Measurements from ENCODE around the gene KRTAP5-5.
"Not testable (repeated sequence)": the region's sequence is repeated elsewhere in the genome, so short reads cannot be mapped to it uniquely, and the experiment has no call there.

KRTAP5-5 gene

DNA sequence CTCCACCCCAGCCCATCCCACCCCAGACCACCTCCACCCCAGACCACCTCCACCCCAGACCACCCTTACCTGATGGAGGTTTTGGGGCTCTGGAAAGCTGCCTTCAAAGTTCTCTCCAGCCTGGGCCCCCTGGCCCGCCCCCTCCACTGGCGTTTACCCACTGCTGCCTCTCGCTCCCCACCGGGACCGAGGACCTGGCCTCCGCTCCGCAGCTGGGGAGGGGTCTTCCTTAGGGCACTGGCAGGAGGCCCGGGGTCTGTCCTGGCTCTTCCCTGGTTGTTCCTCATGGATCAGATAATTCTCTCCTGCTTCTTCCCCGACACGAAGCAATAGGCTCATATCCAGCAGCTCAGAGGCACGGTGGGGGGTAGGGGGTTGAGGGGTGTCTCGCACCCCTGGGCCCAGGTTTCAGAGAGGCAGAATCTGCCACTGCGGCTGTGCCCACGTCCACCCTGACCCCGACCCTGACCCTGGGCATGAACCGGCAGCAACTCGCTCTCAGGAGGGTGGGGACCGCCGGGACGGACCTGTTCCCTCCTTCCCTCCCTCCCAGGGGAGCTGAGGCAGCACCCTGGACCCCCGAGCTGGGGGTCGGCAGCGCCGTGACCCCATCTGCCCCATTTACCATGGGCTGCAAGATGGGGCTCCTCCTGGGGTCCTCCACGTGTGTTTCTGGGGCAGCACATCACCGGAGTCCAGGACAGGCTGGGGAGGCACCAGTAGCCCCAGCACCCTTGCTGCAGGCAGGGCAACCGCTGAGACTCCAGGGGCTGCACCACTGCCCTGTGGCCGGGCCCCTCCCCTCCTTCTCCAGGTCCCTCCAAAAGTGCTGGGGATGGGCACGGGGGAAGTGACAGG is 12.9 kb downstream of the KRTAP5-5 start:
- TF ChIP-seq, protein P1, sequence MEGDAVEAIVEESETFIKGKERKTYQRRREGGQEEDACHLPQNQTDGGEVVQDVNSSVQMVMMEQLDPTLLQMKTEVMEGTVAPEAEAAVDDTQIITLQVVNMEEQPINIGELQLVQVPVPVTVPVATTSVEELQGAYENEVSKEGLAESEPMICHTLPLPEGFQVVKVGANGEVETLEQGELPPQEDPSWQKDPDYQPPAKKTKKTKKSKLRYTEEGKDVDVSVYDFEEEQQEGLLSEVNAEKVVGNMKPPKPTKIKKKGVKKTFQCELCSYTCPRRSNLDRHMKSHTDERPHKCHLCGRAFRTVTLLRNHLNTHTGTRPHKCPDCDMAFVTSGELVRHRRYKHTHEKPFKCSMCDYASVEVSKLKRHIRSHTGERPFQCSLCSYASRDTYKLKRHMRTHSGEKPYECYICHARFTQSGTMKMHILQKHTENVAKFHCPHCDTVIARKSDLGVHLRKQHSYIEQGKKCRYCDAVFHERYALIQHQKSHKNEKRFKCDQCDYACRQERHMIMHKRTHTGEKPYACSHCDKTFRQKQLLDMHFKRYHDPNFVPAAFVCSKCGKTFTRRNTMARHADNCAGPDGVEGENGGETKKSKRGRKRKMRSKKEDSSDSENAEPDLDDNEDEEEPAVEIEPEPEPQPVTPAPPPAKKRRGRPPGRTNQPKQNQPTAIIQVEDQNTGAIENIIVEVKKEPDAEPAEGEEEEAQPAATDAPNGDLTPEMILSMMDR (IDR thresholded peaks at IDR 0.05; ENCODE audit: extremely low read depth, missing control alignments), result no peak
- no peak for DNase-seq (ENCODE audit: low spot score)

DNA sequence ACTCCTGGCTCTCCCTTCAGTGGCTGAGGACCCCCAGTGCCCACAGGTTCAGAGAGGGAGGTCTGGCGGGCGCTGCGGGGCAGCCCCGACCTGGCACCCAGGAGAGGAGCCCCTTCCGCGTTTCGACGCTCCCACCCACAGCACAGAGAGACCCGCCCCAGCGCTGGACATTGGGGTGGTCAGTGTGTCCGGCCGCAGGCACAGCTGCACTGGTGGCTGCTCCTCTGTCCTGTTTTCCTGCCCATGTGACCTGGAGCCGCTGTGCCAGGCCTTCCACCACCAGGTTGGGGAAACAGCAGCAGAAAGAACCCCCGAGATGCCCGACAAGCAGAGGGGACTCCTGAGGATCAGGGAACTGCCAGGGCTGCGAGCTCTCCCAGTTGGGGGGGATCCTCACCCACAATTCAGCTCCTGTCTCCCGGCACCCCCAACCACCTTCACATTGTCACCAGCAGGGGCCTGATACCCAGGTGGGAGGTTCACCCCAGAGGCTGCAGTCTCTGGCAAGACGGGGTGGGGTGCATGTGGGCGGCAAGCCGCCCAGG is 13.6 kb downstream of the KRTAP5-5 start:
- DNase-seq (ENCODE audit: low spot score), result no peak
- TF ChIP-seq, protein P1 (IDR thresholded peaks at IDR 0.05; ENCODE audit: extremely low read depth, missing control alignments), result no peak

DNA sequence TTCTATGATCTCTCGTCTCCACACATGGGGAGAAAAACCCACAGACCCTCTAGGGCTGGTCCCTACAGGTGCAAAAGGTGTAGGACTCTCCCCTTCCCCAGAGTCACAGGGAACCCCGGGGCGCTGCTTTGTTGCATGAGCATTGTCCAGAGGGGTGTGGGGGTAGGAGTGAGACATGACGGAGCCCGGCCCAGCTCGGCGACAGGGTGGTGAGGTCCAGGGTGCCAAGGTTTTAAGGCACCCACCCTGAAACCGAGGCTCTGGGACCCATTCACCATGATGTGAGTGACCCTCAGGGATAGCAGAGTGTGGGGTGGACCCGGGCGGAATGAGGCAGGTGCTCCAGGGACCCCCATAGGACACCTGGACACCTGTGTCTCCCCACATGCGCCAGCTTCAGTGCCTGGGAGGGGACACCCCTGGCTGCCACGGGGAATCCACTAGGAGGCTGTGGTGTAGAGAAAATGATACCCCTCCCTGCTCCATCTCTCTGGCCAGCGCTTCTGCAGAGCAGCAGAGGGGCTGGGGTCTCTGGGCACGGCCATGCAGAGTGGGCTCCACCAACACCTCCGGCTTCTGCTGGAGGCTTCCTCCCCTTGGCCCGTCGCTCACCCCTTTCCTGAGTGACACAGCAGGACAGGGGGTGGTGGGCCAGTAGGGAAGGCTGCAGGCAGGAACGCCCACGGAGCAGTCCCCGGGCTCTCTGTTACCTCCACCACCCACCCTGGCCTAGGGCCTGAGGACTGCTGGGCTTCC is 15.2 kb downstream of the KRTAP5-5 start:
- TF ChIP-seq, protein P1 (IDR thresholded peaks at IDR 0.05; ENCODE audit: extremely low read depth, missing control alignments), result no peak
- DNase-seq (ENCODE audit: low spot score), result no peak

DNA sequence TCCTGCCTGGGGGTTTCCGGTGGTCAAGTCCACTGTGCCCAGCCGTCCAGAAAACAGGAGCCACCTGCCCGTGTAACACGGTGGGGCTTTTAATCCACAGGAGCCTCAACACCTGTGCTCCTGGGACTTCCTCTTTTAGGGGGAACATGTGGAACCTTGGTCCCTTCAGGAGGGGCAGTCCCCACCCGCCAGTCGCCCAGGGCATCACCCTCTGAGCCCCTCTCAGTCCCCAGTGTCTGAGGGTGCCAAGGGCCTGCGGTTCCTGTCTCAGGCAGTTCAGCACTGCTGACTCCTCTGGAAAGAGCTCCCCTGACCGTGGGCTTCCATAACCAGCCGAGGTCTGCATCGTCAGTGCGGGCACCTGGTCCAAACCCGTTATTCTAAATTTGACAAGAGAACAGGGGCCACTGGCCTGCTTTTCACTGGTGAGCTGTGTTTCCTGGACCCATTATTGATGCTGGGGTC is 15.8 kb downstream of the KRTAP5-5 start:
- TF ChIP-seq, protein P1 (IDR thresholded peaks at IDR 0.05; ENCODE audit: extremely low read depth, missing control alignments), result no peak
- no peak for DNase-seq (ENCODE audit: low spot score)

DNA sequence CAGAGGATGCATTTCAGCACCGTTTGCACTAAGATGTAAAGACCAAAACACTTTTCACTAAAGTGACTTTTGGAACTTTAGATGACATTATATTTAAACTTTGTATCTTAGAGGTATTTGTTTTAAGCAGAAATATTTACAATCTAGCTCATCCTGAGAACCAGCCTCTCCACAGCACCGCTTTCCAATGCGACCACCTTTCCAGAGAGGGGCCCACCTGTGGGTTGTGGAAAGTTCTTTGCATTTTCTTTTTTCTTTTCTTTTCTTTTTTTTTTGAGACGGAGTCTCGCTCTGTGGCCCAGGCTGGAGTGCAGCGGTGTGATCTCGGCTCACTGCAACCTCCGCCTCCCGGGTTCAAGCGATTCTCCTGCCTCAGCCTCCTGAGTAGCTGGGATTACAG is 17.0 kb downstream of the KRTAP5-5 start:
- DNase-seq (ENCODE audit: low spot score), result not testable (repeated sequence)

DNA sequence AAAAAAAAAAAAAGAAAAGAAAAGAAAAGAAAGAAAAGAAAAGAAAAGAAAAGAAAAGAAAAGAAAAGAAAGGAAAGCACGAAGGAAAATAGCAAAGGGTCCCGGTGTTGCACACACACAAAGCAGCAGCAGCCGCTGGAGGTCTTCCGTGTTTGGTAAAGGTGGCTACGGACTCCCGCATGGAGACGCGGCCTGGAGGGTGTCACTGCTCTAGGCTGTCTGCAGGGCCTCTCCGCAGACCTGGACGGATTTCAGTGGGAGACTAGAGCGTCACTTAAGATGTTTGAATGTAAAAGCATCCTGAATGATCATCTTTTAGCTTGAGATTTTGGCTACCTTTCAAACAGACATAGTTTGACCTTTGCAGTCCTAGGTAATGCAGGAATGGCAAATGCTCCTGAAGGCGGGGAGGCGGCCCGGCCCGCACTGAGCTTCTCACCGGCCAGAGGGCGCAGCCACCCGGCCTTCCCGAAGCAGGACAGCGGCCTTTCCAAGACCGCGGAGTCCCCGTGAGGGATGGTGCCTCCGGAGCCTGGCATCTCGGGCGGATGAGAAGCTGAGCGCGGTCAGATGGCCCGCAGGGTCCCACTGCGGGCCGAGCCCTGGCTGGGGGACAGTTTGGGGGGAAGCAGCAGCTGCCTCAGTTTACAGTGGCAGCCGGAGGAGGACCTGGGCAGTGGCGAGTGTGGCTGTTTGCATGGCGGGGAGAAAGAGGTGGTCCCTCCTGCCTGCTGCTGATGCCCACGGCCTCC is 18.5 kb downstream of the KRTAP5-5 start:
- DNase-seq (ENCODE audit: low spot score), result no peak
- TF ChIP-seq, protein P1 (IDR thresholded peaks at IDR 0.05; ENCODE audit: extremely low read depth, missing control alignments), result no peak

DNA sequence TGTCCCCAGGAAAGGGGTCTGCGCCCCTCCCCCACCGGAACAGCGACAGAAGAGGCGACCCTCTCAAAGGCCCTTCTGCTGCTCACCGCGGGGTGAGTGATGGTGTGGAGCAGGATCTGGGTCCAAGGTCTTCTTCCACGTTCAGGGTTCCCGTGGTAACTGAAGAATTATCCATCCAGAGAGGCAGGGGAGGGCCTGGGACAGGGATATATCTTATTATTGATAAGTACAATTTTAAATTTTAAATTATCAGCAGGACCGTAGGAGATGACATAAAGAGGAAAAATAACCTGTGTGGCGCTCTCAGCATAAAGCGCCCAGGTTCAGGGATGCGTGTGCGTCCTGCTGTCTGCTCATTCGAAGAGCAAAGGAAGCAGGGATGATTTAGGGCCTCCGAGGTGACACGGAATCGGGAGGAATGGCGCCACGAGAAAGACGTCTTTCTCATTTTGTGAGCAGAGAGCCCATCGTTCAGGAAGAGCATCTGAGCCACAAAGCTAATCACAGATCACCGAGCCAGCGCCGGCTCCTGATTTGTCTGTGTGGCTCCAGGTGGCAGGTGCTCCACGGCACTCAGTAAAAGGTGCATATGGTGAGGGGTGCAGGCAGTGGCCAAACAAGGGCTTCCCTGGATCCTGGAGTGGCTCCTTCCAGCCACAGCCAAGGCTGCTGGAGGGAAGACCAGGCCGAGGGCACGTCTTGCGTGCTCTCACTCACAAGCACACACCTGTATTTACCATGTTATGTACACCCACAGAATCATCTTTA is 19.3 kb downstream of the KRTAP5-5 start:
- no peak for DNase-seq (ENCODE audit: low spot score)
- TF ChIP-seq, protein P1 (IDR thresholded peaks at IDR 0.05; ENCODE audit: extremely low read depth, missing control alignments), result no peak

Data from GM20000 (cell line).